SW480 (cell line): ENCODE results near the gene CFAP157.
"Not testable (repeated sequence)": the region's sequence is repeated elsewhere in the genome, so short reads cannot be mapped to it uniquely, and the experiment has no call there.

ENCODE experiments used
- DNase-seq: peaks from one replicate; pipeline ENCODE4 v3.0.0-alpha.2; 2016; ENCODE audit warnings: low spot score

The CFAP157 gene

DNA sequence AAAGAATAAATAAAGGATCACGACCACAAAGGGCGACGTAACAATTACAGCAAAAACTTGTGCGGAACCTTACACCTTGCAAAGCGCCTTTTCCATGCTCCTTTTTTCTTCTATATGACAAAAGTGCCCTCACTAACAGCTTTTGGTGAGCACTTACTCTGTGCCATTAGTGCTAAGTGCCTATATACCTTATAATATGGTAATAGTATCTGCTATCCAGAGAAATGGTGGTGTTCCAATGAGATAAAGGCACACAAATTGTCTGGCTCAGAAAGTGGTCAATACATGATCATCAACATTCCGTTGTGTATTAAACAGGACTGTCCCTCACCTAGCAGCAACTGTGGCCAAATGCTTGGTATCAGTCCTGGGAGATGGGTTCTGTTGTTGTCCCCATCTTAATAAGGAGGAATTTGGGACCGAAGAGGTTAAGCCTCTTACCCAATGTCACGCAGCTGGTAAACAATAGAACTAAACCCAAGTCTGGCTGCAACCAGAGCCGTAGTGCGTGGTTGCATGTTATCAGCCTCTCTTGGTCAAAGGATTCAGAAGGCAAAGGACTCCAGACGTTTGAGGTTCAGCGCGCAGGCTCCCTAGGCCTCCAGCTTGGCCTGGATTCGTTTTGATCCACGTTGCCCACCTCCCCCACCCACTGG, 28.9 kb downstream of the CFAP157 start:
- DNase-seq = no peak

DNA sequence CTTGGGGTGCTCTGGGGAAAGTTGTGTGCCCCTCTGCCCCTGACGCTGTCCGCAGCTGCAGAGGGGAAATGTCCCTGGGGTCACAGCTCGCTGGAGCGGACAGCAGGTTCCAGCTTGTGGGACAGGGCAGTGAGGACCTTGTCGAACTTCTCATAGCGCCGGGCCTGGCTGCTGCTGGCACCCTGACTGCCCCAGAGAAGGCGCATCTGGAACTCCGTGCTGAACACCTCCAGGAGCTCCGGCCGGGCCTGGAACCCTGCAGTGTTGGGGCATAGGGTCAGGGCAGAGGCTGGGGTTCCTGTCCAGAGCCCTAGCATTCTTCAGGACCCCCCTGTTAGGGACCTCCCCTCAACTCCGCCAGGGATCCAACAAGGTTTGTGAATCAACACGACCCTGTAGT, 31.9 kb downstream of the CFAP157 start:
- no peak for DNase-seq

DNA sequence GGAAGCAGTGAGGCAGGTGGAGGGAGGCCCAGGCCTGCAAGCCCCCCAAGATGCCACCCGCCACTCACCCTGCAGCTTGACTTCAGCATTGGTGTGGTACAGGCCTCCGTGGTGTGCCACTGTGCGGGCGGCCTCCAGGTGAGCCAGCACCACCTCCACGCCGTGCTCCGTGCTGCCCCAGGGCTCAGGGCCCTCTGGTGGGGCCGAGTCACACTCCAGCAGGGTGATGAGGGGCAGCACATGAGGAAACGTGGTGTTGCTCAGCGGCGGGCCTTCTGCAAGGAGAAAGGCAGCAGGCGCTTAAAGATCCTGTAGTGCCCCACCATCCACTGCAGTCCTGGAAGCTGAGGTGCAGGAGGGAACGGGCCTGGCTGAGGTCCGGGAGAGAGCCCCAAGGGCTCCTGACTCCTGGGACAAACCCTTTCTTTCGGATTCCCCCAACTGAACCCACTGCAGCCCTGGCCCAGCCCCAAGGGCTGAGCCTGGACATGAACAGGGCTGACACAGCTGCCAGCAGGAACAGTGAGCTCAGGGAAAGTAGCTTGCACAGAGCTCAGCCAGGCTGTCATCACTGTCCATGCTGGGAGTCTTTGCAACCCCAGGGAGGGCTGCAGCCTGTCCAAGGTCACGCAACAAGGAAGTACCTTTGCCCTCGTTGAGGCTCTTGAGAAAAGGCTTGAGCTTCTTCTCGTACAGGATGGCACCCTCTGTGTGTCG, 33.0 kb downstream of the CFAP157 start:
- no peak for DNase-seq

DNA sequence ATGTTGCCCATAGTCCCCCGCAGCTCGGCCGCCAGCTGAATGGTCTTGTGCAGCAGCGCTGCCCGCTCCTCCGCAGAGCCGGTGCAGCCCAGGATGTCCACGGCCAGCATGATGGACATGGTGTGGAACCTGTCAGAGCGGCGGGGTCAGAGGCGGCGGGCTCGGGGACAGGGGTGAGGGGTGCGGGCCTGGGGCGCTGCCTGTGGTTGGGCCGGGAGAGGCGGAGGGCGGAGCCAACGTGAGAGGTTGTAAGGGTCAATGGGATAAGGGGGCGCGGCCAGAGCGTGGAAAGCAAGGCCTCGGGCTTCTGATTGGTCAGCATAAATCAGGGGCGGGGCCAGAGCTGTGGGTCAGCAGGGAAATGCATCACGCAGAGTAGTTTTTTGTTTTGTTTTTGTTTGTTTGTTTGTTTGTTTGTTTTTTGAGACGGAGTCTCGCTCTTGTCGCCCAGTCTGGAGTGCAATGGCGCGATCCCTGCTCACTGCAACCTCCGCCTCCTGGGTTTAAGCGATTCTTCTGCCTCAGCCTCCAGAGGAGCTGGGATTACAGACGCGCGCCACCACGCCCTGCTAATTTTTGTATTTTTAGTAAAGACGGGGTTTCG, 35.1 kb downstream of the CFAP157 start:
- DNase-seq = no peak

DNA sequence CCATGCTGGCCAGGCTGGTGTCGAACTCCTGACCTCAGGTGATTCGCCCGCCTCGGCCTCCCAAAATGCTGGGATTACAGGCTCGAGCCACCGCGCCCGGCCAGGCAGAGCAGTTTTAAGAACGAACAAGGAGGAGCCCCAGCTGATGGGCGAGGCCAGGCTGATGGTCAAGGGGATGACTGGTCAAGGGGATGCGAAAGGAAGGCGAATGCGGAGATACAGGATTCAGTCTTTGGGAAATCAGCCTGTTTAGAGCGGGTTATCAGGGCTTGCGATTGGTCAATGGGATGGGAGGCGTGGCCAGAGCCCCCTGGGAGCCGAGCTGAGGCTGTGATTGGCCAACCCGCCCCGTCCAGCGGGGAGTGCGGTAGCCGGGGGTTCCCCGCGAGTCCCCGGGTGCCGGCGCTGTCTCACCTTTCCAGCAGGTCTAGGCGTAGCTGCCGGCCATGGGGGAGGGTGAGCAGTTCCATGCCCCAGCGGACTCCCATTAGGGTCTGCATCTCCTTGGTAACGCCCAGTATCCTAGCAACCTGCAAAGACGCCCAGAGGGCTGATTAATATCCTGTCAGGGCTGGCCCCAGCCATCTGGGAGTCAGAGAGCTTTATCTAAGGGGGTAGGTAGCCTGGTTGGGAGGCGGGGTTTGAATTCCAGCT, 35.8 kb downstream of the CFAP157 start:
- DNase-seq = no peak

DNA sequence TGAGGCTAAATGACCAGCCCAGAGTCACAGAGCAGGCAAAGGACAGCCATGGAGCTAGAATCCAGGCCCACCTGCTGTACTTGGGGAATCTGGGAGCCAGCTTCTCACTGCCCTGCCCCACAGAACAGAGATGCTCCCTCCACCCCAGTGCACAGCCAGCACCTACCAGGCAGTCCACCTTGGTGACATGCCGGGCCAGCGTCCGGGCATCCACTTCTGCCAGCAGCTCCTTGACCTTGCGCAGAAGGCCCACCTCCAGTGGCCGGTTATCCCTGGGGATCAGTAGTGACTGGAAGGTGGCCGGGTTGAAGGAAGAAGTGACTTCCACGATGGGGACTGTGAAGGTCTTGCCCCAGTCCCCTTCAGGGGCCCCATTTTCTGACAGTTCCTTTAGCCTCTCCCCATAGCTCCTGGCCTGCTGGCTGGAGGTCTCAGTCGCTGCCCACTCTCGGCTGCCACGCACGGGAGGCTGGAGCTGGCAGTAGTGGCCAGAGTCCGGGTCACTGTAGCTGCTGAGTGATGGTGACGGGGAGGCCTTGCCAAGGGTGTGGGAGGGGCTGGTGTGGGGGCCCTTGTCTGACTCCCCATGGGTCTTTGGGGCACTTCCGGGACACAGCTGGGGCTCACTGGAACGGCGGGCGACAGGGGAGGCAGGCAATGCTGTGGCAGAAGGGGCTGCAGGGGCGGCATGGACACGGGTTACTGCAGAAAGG, 37.8 kb downstream of the CFAP157 start:
- no peak for DNase-seq

DNA sequence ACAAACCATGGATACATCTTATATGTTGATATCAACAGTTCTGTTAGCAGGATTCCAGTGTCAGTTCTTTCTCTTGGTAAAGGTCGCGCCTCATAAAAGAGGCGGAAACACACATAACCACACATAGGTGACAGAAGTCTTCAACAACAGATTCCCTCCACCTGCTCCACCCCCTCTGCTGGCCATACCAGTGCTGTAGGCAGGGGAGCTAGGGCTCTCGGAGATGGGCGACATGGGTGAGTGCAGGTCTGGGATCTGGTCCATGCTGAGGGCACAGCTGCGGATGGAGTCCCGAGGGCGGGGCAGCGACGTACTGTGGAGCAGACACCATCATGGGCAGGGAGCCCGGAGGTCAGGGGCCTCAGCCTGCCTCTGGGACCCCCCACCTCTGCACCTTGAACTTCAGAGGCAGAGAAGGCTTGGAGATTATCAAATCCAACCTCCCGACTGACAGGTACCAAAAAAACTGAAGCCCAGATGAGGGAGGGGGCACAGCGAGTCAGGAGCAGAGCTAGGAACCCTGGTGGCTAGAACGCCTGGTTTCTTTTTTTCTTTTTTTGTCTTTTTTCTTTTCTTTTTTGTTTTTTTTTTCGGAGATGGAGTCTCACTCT, 40.3 kb downstream of the CFAP157 start:
- DNase-seq = peak; percentile 45

DNA sequence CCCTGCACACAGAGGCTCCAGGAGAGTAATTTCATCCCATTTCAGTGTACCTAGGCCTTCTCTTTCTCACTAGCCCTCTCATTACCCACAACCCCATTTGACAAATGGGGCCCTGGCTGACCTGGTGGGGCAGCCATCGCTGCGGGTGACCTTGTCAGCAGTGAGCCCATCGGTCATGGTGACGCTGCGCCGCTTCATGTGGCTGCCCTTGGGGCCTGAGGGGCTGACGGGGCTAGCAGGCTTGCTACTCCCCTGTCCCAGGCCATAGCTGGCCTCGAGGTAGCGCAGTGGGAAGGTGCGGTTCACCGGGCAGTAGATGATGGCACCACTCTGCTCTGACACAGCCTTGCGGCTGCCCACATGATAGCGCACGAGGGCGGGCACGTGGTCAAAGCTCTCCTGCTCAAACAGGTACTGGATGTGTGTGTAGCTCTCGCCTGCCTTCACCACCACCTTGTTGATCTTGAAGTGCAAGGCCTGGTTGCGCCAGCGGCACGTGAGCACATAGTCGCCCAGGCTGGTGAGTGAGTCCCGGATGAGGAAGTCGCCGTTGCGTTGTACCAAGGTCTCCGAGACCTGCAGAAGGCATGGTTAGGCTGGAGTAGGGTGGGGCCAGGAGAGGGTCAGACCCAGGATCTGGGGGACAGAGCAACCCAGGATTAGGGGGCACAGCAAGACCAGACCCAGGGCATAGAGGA, 42.5 kb downstream of the CFAP157 start:
- no peak for DNase-seq

DNA sequence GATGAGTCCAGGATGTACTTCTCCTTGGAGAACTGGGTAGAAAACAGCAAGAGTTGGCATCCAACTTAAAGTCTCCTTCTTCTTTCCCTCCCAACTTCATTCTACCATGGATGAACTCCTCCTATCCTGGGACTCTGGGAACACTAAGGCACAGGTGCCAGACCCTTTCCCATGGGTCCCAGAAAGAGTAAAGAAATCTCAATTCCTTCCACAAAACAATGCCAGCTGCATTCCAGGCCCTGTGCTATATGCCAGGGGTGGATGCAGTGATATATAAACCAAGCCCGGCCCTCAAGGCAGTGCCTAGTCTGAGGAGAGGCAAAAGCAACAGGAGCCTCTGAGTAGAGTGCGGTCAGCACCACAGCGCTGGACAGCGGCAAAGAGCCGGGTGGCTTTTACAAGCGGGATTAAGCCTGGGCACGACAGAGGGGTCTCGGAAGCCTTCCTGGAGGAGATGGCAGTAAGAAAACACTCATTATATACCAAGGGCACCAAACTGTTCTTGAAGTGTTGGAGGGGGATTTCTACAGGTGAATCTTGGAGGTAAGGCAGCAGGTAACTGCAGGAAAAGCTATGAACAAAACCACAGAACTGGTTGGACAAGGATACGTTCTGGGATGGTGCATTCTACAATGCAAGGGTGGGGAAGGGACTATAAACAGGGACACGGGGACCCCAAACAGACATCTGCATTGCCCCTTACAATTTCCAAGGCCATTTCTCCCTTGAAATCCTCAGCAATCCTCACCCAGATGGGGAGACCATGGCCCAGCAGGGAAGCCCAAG, 44.7 kb downstream of the CFAP157 start:
- no peak for DNase-seq

DNA sequence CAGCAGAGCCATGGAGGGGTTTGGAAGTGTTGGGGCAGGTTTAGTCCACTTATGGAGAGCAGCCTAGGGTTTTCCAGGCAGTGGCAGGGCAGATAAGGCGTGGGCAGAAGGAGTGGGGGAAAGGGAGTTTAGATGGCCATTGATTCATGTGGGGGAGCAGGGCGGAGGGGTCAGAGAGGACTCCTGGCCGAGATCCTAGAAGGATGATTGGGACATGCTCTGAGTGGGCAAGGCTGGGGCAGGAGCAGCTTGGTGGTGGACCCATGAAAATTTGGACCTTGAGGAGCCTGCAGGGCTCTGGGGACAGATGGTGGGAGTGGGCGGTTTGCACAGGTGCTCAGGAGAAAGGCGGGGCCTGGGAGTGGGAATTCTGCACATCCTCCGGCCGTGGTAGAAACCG, 46.4 kb downstream of the CFAP157 start:
- DNase-seq = no peak

DNA sequence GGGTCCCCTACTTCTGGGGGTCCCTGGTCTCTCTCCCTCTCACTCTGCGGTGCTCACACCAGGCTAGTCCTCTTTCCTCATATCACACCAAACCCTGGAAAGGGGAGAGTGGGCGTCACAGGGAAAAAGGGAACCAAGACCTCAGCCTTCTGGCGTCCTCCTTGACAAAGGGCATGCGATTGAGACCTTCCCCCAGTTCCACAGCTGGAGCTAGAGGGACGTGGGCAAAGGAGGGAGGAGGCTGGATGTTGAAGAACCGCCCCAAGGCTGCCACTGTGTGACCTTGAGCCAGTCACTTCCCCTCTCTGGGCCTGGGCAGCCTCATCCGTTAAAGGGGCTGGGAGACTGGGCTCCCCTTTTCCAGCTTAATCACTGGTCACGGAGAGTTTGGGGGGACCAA, 46.8 kb downstream of the CFAP157 start:
- DNase-seq = no peak

DNA sequence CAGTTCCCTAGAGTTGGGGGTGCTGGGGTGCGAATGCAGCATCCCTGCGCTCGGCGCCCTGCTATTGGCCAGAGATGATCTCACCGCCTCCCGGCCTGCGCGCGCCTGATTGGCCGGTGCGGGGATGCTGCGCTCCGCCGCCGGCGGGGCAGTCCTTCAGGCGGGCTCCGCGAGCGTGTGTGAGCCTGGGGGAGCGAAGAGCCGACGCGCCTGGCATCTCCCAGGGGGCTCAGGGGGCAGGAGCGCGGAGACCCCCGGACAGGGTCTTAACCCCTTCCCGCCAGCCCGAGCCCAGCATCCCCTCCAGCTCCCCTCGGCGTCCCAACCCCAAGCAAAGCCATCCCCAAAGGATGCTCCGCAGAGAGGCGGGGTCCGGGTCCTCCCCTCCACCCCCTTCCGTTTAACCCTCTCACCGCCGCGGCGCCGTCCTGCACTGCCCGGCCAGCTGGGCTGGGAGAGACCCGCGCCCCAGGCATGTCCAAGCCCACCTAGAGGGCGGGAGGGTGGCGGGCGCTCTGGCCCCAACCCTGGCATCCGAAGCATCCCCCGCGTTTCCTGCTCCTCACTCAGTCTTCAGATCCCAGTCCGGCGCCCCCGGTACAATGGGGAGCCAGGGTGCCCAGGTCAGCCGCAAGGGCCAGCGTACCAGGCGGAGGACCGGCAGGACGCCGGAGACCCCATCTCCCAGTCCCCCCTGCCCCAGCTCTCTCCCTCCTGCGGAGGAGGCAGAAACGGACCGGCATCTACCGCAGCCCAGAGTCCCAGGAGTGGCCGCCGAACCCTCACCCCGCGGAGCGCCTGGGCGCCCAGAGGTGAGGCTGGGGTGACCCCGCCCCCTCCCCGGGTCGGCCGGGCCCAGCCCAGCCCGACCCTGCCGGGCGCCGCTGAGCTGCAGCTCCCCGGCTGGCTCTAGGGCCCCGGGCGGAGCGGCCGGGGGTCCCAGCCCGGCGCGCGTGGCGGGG, 47.6 kb downstream of the CFAP157 start:
- no peak for DNase-seq

DNA sequence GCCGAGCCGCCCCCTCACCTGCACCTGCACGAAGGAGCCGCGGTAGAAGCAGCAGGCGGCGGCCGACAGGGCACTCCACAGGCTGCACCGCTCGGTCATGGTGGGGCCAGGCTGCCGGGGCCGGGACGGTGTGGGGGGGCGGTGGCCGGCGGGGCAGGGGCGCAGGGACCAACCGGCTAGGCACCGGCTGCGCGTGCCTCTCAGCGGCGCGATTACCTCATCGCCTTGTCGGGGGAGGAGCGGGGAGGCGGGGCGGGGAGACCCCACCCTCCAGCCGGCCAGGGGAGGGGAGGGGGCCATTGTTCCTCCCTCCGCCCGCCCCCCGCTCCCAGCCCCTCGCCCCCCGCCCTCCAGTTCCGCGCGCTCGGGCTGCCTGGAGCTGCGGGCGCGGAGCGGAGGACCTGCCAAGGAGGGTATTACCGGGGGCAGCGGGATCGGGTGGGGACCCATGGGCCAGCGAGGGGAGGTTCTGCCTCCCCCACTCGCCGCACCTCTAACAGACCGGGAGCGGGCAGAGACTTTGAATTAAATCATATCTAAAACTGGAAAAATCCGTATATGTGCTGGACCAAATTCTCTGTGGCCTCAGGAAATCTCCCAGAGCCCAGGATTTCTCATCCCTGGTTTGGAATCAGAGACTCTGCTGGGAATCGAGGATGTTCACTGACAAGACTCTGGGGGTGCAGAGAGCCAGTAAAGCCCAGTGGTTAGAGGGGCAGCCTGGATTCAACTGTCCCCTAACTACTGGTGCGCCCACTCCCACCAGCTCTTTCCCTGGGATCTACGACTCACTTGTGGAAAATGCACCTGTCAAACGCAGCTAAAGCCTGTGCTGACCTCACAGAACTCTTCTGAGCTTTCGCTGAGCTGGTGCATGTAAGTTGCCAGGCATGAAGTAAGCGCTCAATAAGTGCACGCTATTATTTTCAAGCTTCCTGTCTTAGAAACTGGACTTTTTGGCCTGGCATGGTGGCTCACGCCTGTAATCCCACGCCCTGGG, 48.6 kb downstream of the CFAP157 start:
- no peak for DNase-seq

DNA sequence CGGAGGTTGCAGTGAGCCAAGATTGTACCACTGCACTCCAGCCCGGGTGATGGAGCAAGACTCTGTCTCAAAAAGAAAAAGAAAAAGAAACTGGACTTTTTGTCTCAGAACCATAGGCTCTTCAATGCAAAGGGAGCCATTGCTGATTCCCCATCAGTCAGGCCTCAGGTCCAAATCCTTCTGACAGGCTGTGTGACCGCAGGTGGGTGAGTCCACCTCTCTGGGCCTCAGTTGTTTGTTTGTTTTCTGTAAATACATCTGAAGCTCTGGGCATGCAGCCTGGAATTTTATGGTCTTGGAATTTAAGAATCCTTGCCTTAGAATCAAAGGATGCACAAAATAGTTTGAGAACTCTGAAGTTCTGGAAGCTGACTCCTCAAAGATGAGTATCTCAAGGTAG, 49.4 kb downstream of the CFAP157 start:
- no peak for DNase-seq

DNA sequence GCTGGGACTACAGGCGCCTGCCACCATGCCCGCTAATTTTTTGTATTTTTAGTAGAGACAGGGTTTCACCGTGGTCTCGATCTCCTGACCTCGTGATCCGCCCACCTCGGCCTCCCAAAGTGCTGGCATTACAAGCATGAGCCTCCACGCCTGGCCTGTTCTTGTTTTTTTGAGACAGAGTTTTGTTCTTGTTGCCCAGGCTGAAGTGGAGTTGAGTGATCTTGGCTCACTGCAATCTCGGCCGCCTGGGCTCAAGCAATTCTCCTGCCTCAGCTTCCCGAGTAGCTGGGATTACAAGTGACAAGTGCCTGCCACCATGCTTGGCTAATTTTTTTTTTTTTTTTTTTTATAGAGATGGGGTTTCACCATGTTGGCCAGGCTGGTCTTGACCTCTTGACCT, 50.0 kb downstream of the CFAP157 start:
- DNase-seq = not testable (repeated sequence)

DNA sequence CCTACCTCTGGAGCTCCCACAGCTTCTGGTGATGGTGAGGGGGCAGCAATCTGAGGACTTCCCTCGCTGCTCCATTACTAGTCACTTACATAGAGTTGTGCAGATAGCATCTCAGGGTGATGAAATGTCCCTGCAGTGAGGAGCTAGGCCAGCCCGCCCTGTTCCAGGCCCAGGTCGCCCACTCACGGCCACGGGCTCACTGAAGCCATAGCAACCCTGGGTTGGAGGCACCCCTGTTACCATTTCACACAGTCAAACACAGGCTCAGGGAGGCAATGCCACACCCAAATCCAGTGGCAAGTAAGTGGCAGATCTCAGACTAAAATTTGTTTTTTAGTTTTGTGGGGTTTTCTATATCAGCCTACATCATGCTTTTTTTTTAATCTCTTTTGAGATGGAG, 52.1 kb downstream of the CFAP157 start:
- DNase-seq = no peak

DNA sequence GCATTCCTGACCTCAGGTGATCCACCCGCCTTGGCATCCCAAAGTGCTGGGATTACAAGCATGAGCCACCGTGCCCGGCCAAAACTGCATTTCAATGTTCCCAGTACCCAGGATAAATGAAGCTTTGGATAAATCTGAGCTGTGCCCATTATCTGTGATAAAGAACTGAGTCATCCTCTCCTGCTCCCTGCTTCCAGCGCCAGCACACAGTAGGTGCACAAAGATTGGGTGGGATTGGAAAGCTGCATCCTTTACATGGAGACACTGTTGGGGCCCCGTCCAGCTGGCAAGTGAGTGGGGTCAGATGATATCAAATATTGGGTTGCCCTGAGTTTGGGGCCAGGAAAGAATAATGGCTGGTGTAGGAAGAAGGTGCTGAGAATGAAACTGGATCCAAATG, 54.3 kb downstream of the CFAP157 start:
- DNase-seq = no peak

DNA sequence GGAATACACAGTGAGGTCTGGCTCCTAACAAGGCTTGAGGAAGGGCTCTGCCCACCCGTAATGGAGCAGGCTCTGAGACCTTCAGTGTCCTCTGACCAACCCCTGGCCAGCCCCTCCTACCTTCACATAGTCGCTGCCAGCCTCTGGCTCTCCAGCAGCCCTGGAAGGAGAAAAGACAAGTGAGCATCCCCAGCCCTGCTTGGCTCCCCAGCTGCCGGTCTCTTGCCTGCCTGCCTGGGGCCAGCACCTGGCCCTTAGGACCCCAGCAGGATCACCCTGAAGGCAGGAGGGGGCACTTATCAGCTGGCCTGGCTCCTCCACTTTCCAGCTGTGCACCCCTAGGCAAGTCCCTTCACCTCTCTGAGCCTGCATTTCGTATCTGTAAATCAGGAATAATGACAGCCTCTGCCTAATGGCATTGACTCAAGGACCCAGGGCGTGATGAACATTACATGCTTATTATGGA, 54.7 kb downstream of the CFAP157 start:
- no peak for DNase-seq
